NK-92 (cell line): Measurements from ENCODE around the gene CHRNA3.

ENCODE experiments used
- DNase-seq: peaks from one replicate; lab custom pipeline; 2025; ENCODE audit not compliant: unreplicated experiment; lab: John Stamatoyannopoulos, UW

Gene CHRNA3

GRCh38 chr15:78636378-78636859 lies 15.6 kb upstream of the CHRNA3 start:
- no peak for DNase-seq

GRCh38 chr15:78635346-78635745 lies 14.6 kb upstream of the CHRNA3 start:
- no peak for DNase-seq

- no peak for DNase-seq
Observed at GRCh38 chr15:78634210-78635145, 13.7 kb upstream of the CHRNA3 start.

GRCh38 chr15:78633348-78633747 lies 12.6 kb upstream of the CHRNA3 start:
- DNase-seq: no peak

GRCh38 chr15:78630886-78631633 lies 10.3 kb upstream of the CHRNA3 start:
- no peak for DNase-seq

- DNase-seq: no peak
Observed at GRCh38 chr15:78629716-78630065, 8.9 kb upstream of the CHRNA3 start.

GRCh38 chr15:78629031-78629715 lies 8.4 kb upstream of the CHRNA3 start:
- no peak for DNase-seq

GRCh38 chr15:78628227-78628626 lies 7.4 kb upstream of the CHRNA3 start:
- no peak for DNase-seq

GRCh38 chr15:78627348-78627747 lies 6.6 kb upstream of the CHRNA3 start:
- no peak for DNase-seq

GRCh38 chr15:78626381-78626995 lies 5.7 kb upstream of the CHRNA3 start:
- DNase-seq: no peak

GRCh38 chr15:78625606-78626280 lies 4.9 kb upstream of the CHRNA3 start:
- DNase-seq: no peak

- no peak for DNase-seq
Observed at GRCh38 chr15:78624651-78625590, 4.1 kb upstream of the CHRNA3 start.

GRCh38 chr15:78623786-78624497 lies 3.1 kb upstream of the CHRNA3 start:
- no peak for DNase-seq

GRCh38 chr15:78621810-78622402 lies 1.1 kb upstream of the CHRNA3 start:
- no peak for DNase-seq

GRCh38 chr15:78620021-78620526 lies 722 bp downstream of the CHRNA3 start:
- no peak for DNase-seq

GRCh38 chr15:78619022-78619950 lies 1.5 kb downstream of the CHRNA3 start:
- no peak for DNase-seq

- no peak for DNase-seq
Observed at GRCh38 chr15:78618490-78618934, 2.3 kb downstream of the CHRNA3 start.
